GM20431 (cell line): ENCODE results near the gene STMP1.
"Not testable (repeated sequence)": the region's sequence is repeated elsewhere in the genome, so short reads cannot be mapped to it uniquely, and the experiment has no call there.

Experiments used
- in situ Hi-C: fragments of 300-500 bp; cut with MseI, MboI; formaldehyde crosslinking; loops from one replicate; pipeline ENCODE4 v1.15.0; 2020; ENCODE audit warnings: low sequenced_read_pairs; ENCODE audit not compliant: unreplicated experiment

STMP1 gene

DNA sequence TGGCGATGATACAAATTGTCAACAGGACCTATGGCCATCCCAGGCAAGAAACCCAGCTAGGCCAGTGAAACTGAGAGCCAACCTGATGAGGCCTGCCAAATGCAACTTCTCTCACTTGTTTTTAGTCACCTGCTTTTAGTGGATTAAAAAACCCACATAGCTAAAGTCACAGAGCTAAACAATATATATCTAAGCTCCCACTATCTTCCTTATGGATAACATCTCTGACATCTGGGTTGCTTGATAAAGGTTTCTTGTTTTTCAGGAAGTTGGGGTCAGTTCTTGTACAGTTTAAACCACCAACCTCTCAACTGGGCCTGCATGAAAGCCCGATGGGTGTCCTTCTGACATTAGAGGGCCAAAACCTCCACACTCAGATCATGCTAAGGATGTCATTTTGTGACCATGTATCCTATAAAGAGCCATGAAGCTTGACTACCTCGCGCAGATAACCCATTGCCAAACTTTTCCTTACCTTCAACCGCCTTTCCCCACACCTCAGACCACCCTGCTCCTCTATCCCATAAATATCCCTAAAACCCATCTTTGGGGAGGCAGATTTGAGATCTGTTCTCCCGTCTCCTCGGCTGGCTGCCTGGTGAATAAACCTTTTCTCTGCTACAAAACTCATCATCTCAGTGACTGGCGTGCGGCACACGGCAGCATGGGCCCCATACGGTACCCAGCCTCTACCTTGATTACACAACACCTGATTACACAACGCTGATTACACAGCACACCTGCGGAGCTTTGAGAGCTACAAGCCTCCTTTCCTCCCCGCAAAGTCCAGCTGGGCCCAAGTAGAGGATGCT, 797 bp upstream of the STMP1 start:
- in situ Hi-C loops: no loop called here

- in situ Hi-C loops: no loop called here
Observed at GRCh38 chr7:135662123-135662372, 266 bp upstream of the STMP1 start.

DNA sequence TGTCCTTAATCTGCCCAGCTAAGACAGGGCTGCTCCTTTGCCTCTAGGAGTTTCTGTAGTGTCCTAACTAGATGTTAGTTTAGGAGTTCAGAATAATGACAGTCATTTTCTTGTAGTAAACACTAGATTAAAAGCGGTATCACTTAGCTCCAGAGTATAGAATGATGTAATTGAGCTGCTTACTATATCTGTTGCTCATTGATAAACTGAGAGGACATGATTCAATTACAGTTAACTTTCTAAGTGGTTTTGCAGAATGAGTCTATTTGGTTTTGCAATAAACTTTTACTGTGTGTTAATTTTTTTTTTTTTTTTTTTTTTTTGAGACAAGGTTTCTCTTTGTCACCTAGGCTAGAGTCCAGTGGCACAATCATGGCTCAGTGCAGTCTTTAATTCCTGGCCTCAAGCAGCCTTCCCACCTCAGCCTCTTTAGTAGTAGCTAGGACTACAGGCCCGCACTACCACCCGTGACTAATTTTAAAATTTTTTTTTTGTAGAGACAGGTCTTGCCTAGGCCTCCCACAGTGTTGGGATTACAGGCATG, 1.8 kb downstream of the STMP1 start:
- in situ Hi-C loops: no loop called here

DNA sequence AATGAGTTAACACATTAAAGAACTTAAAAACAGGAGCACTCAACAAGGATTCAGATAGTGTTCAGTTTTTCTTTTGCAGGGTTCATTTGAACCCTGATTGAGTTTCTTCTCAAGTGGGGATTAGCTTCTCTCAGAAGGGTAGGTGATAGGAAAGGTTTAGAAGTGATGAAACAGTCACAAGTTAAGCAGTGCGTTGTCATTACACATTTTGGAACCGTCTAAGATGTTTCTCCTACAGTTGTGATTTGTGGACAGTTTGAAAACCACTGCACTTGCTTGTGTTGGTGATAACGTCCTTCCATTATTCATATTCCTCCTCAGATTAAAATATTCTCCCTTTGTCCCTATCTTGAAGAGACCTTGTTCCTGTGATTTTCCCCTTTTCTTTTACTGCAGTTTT, 2.7 kb downstream of the STMP1 start:
- in situ Hi-C loops: no loop called here

DNA sequence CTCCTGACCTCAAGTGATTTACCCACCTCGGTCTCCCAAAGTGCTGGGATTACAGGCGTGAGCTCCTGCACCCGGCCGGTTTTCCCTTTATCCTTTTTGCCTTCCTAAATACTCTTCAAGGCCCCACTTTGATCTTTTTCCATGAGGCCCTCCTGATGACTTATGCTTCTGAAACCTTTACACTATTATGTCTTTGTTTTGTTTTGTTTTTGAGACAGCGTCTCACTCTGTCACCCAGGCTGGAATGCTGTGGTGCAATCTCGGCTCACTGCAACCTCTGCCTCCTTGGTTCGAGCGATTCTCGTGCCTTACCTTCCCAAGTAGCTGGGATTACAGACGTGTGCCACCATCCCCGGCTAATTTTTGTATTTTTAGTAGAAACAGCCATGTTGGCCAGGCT, 3.8 kb downstream of the STMP1 start:
- in situ Hi-C loops: no loop called here

DNA sequence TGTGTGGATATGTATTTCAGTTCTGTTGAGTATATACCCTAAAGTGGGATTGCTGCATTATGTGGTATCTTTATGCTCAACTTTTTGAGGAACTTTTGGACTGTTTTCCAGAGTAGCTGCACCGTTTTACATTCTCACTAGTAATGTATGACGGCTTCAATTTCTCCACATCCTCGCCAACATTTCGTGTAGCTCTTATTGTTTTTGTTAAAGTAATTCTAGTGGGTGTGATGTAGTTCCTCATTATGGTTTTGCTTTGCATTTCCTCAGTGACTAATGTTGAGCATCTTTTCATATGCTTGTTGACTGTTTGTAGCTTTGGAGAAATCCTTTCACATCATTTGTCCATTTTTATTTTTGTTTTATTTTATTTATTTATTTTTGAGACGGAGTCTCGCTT, 4.5 kb downstream of the STMP1 start:
- in situ Hi-C loops: no loop called here

- in situ Hi-C loops: not testable (repeated sequence)
Observed at GRCh38 chr7:135667626-135668025, 5.3 kb downstream of the STMP1 start.

- in situ Hi-C loops: not testable (repeated sequence)
Observed at GRCh38 chr7:135668852-135669395, 6.6 kb downstream of the STMP1 start.

- in situ Hi-C loops: no loop called here
Observed at GRCh38 chr7:135669774-135670173, 7.5 kb downstream of the STMP1 start.

DNA sequence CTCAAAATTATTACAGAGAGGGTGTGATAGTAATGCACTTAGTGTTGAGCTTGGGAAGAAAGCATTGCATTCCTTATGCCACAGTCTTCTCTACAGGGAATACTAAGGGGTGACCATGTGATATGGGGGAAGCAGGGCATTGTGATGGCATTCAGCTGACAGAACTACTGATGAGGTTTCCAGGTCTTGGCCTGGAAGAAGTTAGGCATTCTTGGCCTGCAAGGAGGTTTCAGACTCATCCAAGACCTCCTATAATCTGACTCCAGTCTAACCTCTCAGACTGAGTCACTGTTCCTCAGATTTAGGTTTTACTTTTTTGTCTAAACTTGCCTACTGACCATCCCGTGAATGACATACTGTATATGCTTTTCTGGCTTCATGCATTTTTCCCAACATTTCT, 7.9 kb downstream of the STMP1 start:
- in situ Hi-C loops: no loop called here

- in situ Hi-C loops: no loop called here
Observed at GRCh38 chr7:135672560-135673359, 10.4 kb downstream of the STMP1 start.

GRCh38 chr7:135673360-135673706, 11.0 kb downstream of the STMP1 start:
- in situ Hi-C loops: no loop called here

DNA sequence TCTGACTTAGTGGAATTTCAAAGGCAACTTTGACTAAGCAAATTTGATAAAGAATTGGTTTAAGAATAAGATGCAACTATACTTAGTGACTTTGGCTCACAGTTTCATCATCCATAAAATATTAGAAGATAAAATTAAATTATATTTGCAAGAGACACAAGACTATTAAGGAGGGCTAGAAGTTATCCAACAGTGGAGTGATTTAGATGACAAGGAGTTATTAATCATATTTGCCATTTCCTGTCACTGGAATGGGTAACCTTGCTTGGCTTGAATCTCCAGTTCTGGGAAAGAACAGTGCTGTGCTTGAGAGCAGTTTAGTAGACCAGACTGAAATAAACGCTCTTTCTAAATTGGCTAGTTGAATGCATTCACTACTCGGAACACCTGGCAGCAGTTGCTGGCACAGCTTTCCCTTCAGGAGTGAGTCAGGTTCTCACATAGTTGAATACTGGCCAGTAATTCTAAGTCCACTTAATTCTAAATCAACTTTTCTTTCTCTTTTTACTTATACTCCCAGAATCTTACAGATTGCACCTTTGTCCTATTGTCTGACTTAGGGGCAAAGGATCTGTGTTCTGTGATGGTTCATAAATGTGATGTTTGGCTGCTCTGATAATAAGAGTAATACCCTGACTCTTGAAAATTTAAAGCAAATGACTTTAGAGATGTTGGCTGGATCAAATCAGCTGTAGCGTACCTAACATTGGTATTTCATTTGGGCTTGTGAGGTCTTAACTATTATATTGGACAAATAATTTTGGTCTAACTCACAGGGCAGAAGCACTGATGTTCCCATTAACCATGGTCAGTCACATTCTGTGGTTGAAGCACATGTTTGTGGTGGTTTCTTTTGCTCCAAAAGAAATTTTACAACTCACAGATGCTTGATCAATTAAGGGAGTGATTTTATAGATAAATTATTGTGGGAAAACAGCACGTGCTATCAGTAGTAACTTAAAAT, 16.6 kb downstream of the STMP1 start:
- in situ Hi-C loops: no loop called here

- in situ Hi-C loops: no loop called here
Observed at GRCh38 chr7:135681762-135682161, 19.4 kb downstream of the STMP1 start.

DNA sequence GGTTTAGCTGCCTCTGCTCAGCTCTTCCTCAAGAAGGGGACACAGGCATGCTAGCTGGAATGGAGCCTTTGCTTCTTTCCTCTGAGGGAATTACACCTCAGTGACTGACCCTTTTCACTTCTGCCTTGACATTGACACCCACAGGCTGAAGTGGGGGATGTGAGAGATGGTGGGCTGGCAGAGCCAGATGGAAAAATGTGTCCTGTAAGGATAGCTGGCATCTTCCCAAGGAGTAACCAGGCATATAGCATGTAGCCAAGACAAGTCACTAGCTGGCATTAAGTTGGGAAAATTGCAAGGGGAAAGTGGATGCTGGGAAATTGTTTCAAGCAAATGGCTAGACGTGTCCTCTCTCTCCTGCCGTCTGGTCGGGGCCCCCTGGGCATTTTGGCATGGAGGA, 19.9 kb downstream of the STMP1 start:
- in situ Hi-C loops: no loop called here

- in situ Hi-C loops: no loop called here
Observed at GRCh38 chr7:135683609-135684008, 21.3 kb downstream of the STMP1 start.

DNA sequence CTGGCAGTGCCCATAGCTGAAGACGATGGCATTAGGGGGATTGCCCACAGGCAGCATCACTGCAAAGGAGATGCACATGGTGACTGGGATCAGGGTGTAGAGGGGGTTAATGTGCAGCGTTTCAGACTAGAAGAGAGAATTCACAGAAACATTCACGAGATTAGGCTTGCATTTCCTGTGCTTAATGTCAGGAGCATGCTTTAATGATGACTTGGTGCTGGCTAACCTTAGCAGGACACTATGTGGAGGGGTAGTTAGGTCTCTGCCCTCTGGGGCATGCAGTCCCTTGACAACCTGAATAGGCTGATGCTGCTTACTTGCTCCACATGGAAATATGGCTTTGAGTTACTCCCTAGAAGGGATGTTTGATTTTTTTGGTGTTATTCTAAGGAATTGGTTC, 21.8 kb downstream of the STMP1 start:
- in situ Hi-C loops: no loop called here

DNA sequence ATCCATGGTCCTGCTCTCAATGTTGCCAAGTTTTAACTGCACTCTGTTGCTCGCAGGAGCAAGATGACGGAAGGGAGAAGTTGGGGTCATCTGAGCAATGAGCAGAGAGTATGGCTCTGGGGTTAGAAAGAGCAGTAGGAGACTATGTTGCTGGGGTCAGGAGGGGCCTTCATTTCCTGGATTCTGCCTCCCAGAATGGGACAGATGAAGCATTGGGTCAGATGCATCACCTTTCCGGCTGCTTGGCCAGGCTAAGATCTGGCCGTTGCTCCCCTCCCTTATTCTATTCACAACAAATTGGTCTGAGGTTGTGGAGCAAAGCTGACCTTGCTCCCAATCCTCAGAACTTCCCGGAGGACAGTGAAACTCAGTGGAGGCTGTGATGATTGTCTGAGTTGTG, 22.4 kb downstream of the STMP1 start:
- in situ Hi-C loops: no loop called here

DNA sequence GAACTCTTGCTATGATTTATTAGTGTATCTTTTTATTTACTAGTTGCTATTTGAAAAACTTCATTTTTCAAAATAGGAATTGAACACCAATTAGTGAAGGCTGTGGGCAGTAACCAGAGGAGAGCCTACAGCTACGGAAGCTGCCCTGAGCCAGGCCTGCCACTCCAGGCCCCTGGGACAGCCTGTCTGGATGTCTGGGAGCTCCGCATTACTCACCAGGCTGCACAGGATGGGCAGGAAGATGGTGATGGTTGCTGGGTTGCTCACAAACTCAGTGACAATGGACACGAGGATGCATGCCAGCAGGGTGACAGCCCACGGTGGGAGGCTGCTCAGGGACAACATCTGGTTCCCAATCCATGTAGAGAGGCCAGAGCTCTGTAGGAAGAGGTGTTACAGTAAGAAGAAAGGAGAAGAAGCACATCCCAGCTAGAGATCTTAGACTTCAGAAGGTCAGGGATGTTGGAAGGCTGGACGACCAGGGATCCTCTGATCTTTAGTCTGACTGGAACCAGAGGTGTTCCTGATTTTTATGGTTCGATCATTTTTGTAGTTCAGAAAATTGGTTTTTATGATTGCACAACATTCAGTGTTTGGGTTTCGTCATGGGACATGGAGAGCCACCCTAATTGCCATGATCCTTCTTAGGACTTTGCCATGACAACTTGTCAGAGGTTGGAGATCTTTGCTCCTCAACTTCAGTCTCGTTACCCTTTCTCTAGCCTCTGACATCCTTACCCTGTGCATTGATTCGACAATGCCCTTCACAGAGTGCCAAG, 23.2 kb downstream of the STMP1 start:
- in situ Hi-C loops: no loop called here
